ENCODE results near the gene SLC39A10.

GRCh38 chr2:195675783-195676427, 18.9 kb downstream of the SLC39A10 start:
- no peak for TF ChIP-seq CTCF (IDR thresholded peaks at IDR 0.05)
- no peak for TF ChIP-seq POLR2A (IDR thresholded peaks at IDR 0.05)
